ENCODE data around the gene TLNRD1.

DNA sequence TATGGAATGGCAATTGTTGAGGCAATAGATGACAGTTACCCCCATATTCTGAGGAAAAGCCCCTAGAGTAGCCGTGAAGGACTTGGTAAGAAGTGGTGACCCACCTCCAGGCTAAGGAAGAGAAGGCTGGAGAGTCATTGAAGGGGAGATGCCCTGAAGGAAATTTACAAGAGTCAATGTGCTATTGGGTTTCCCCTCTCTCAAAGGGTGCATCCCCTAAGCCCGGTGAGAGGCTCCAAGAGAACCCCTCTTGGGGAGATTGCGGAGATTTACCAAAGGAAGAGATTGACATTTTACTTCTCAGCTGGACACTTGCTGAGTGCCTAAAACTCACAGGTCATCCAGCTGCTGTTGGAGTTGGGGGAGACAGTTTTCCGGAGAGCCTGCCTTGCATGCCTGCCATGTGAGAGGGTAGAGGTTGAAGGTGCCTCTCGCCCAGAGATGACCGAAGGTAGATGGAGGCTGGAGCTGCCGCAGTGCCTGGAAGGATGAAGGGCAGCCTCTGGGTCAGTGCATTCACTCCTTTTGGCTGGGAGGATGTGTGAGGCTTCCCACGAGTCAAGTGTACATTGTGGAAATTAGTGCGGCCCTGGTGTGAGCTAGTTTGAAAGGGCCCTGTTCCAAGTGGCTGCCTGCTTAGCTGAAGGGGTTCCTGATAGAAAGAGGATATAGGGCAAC, 41.8 kb upstream of the TLNRD1 start:
- TF ChIP-seq POLR2AphosphoS5 (IDR thresholded peaks at IDR 0.05; ENCODE audit: low read depth, low read length) (no peak), SIN3A (IDR thresholded peaks at IDR 0.05; ENCODE audit: borderline replicate concordance, insufficient read depth, low read depth, low read length) (no peak), TCF7L2 (IDR thresholded peaks at IDR 0.05; ENCODE audit: low read depth, low read length) (no peak)
- TF ChIP-seq, protein P1, sequence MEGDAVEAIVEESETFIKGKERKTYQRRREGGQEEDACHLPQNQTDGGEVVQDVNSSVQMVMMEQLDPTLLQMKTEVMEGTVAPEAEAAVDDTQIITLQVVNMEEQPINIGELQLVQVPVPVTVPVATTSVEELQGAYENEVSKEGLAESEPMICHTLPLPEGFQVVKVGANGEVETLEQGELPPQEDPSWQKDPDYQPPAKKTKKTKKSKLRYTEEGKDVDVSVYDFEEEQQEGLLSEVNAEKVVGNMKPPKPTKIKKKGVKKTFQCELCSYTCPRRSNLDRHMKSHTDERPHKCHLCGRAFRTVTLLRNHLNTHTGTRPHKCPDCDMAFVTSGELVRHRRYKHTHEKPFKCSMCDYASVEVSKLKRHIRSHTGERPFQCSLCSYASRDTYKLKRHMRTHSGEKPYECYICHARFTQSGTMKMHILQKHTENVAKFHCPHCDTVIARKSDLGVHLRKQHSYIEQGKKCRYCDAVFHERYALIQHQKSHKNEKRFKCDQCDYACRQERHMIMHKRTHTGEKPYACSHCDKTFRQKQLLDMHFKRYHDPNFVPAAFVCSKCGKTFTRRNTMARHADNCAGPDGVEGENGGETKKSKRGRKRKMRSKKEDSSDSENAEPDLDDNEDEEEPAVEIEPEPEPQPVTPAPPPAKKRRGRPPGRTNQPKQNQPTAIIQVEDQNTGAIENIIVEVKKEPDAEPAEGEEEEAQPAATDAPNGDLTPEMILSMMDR (IDR thresholded peaks at IDR 0.05): no peak
- TF ChIP-seq, protein P2, sequence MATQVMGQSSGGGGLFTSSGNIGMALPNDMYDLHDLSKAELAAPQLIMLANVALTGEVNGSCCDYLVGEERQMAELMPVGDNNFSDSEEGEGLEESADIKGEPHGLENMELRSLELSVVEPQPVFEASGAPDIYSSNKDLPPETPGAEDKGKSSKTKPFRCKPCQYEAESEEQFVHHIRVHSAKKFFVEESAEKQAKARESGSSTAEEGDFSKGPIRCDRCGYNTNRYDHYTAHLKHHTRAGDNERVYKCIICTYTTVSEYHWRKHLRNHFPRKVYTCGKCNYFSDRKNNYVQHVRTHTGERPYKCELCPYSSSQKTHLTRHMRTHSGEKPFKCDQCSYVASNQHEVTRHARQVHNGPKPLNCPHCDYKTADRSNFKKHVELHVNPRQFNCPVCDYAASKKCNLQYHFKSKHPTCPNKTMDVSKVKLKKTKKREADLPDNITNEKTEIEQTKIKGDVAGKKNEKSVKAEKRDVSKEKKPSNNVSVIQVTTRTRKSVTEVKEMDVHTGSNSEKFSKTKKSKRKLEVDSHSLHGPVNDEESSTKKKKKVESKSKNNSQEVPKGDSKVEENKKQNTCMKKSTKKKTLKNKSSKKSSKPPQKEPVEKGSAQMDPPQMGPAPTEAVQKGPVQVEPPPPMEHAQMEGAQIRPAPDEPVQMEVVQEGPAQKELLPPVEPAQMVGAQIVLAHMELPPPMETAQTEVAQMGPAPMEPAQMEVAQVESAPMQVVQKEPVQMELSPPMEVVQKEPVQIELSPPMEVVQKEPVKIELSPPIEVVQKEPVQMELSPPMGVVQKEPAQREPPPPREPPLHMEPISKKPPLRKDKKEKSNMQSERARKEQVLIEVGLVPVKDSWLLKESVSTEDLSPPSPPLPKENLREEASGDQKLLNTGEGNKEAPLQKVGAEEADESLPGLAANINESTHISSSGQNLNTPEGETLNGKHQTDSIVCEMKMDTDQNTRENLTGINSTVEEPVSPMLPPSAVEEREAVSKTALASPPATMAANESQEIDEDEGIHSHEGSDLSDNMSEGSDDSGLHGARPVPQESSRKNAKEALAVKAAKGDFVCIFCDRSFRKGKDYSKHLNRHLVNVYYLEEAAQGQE (IDR thresholded peaks at IDR 0.05; ENCODE audit: insufficient read depth in 1 of 2, low read depth in 2 of 2, low read length in 1 of 2): no peak
